GM19025 (cell line): ENCODE data around the gene PLPP7.

ENCODE experiments used
- ATAC-seq: cut with Tn5 transposase; IDR thresholded peaks from one replicate; pipeline ENCODE4 v1.9.1; 2021; ENCODE audit warnings: mild to moderate bottlenecking, low read depth, moderate library complexity; ENCODE audit not compliant: unreplicated experiment

Gene PLPP7

DNA sequence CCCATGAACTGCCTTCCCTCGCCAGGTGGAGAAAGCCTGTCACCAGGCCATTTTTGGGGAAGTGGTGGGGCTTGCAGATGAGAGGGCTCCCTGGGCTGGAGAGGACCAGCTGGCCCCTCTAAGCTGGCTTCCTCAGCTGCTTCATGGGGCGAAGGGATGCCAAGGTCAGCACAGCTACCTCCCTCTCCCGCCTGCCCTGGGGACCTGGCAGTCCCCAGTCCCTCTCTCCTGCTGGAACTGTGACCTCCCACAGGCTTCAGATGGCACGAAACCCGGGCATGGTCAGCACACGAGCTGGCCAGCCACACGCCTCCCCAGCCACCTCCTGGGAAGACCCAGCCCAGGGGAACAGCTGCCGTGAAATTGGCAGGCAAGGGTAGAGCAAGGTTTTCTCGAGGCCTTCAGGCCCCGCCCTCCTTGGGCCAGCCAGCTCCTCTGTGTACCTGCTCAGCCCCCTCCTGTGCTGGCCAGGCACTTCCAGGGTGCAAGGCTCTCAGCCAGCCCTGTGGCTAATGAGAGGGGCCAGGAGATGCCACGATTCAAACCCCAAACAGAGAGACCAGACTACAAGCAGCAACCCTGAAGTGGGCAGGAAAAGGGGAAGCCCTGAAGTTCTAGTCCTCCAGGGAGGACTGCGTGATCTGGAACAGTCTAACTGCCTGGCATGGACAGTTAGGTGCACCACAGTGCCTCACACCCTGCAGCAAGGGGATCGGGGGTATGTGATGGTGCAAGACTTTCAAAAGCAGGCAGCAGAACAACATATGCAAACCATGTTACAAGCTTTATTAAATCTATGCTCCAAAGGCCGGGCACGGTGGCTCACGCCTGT, 12.9 kb downstream of the PLPP7 start:
- ATAC-seq, result no peak

DNA sequence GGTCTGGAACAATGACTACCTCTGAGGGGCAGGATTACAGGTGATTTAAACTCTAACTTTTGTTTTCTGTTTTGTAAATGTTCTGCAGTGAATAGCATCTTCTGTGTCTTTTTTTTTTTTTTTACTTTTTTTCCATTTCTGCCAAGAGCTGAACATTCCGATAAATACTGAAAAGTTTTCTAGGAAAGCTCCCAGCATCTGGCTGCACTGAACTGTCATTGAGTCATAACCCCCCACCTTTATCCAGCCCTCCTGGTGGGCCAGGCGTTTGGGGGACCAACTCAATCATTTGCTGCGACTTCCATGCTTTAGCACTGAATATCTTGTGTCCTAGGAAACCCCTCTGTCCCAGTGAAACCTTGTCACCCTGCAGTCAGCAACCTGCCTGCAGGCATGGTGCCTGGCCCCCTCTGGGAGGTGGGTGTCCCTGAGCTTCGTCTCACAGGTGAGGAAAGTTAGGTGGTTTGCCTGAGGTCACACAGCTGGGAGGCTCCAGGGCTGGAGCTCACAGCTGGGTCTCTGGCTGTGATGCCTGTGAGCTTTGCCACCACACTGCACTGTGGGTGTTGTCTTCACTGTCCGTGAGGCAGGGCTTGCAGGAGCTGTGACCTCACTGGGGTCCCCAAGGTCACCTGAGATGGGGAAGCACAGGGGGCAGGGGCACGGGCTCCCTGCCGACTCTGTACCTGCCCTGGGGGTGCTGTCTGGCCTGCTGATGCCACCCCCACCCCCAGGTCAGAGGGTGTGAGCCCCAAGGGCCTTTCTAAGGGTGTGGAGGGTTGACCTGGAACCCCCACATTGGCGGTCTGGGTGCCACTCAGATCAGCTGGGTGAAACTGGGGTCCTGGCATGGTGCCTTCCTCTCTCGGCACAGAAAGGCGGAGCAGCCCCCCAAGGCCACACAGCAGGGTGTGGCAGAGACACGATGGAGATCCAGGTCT, 14.1 kb downstream of the PLPP7 start:
- ATAC-seq, result no peak

DNA sequence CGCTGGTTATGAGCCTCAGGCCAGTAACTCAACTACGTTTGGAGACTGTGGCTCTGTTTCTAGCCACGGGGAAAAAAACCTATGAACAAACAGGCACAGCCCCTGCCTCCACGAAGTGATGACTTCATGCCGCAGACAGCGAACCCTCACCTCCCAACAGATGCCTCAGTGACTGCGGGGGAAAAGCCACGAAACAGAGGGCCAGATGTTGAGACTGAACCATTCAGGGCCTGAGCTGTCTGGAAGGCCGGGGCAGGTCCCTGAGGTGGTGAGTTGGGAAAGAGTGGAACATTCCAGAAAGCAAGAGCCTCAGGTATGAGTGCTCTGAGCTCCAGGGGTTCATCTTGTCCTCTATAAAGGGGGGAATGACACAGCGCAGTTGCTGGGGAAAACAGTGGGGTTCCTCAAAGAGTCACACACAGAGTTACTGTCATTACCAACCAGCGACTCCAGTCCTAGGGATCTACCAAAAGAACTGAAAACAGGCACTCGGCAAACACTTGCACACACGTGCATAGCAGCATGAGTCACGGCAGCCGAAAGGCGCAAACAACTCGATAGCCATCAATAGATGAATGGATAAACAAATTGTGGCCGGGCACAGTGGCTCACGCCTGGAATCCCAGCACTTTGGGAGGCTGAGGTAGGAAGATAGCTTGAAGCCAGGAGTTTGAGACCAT, 15.3 kb downstream of the PLPP7 start:
- ATAC-seq, result no peak

DNA sequence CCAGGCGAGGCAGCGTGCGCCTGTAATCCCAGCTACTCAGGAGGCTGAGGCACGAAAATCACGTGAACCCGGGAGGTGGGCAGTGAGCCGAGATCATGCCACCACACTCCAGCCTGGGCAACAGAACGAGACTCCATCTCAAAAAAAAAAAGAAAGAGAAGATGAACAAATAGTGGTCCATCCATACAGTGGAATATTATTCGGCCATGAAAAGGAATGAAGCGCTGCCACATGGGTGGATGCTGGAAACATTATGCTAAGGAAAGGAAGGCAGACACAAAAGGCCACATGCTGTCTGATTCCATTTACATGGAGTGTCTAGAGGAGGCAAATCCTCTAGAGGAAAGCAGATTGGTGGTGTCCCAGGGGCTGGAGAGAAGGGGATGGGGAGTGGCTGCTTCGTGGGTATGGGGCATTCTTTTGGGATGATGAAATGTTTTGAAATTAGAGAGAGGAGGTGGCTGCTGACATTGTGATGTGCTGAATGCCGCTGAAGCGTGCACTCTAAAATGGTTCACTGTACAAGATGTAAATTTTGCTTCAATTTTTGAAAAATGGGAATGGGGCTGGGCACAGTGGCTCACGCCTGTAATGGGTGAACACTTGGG, 17.0 kb downstream of the PLPP7 start:
- no peak for ATAC-seq

DNA sequence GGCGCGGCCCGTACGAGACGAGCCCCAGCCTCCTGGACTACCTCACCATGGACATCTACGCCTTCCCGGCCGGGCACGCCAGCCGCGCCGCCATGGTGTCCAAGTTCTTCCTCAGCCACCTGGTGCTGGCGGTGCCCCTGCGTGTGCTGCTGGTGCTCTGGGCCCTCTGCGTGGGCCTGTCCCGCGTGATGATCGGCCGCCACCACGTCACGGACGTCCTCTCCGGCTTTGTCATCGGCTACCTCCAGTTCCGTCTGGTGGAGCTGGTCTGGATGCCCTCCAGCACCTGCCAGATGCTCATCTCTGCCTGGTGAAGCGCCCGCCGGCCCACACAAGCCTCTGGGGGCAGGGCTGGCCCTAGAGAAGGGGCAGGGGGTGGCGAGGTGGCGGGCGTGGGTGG, 18.5 kb downstream of the PLPP7 start:
- ATAC-seq, result no peak

DNA sequence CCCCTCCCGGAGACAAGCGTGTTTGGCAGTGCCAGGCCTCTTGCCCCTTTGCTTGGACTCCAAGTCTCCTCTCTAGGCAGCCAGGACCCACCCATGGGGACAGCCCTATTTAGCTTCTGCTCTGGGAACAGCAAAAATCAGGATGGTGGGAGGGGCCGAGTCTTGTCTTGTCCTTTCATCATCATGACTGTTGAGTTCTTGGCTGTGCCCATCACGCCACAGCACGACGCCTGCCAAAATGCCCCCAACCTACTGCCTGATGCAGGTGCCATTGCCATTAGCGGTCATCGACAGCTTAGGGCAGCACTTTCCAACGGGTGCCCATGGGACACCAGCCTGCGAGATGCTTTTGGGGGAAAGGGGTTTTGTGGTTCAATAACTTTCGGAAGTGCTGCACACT, 18.9 kb downstream of the PLPP7 start:
- no peak for ATAC-seq

DNA sequence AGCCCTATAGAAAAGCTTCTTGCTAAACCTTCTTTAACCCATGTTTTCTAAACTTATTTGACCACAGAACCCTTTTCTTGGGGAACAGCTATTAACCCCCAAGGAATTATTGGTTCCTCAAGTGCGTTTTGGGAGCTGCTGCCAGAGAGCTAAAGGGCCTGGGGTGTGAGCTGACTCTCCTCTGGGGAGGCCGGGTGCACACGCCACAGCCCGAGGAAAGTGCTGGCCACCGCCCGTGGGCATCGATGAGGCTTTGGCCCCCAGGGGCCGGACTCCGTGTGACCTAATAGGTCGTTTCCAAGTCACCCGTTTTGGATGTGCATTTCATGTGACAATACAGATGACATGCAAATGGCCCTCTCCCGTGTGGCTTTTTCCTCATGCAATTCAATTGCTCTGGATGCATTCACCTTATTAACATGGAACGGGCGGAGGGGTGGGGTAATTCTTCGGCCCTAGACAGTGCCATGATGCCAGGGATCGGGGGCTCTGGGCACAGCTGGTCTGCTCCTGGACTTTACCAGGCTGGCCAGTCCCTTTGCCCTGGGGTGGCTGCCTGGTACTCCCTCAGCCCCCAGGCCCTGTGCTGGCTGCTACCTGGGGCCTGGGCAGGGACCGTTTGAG, 19.5 kb downstream of the PLPP7 start:
- no peak for ATAC-seq

DNA sequence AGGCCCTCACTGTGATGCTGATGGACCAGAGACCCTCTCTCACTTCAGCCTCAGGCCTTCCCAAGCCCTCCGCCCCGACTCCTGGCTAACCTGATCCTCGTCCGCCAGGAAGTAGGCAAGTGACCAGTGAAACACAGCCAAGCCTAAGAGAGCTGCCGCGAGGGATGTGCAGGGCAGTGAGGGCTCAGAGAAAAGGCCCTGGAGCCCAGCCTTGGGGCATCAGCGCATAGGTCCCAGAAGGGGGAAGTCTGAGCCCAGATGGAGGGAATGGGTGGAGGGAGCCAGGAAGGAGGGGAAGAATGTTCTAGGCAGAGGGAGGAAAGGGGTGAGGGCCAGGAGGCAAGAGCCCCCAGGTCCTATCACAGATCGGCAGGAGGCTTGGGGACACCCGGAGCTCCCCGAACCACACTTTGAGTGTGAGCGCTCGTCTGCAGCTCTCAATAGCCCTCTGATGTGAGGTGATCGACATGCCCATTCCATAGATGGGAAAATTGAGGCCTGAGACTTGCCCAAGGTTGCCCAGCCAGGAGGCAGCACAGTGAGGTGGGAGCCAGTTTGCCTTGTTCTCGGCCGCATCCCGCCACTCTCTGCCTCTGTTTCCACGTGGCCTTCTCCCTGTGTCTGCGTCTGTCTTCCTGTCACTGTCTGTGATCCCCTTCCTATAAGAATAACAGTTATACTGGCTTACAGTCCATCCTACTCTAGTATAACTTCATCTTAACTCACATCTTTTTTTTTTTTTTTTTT, 20.2 kb downstream of the PLPP7 start:
- ATAC-seq, result no peak

DNA sequence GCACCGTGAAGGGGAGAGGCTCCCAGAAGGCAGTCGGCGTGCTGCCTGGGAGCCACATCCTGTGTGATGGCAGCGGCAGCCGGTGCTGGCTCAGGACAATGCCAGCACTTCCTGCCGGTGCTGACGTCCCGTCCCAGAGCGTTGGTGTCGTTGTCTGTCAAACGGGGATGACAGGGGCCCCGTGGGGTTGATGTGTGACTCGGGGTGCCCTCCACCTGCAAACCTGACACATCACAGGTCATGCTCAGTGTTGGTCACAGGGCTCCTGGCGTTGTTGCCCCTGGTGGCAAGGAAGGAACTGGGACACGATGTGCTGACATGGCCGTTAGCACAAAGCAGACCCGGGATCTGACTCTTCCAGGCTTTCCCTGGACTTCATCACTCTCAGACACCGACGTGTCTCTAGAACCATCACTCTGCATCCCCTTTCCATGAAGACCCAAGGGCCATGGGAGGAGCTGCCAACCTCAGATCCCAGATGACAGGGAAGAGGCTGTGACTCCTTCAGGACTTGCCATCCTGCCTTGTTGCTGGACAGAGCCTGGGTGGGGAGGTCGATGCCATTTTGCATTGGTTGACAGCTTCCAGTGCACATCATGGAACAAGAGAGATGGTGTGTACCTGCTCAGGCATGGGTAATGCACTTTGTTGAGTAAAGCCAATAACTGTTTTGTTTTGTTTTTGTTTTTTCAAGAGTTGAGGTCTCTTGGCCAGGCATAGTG, 21.5 kb downstream of the PLPP7 start:
- ATAC-seq, result no peak

DNA sequence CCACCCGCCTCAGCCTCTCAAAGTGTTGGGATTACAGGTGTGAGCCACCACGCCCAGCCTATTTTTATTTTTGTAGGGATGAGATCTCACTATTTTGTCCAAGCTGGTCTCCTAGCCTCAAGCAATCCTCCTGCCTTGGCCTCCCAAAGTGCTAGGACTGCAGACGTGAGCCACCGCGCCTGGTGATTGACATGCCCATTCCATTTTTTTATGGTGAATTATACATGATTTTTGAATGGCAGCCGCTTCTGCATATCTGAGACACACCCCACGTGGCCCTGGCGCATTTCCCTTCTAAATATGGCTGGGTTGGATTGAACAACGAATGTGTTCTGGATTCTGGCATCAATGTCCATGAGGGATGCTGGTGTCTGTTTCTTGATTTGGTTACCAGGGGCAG, 22.7 kb downstream of the PLPP7 start:
- ATAC-seq, result no peak

DNA sequence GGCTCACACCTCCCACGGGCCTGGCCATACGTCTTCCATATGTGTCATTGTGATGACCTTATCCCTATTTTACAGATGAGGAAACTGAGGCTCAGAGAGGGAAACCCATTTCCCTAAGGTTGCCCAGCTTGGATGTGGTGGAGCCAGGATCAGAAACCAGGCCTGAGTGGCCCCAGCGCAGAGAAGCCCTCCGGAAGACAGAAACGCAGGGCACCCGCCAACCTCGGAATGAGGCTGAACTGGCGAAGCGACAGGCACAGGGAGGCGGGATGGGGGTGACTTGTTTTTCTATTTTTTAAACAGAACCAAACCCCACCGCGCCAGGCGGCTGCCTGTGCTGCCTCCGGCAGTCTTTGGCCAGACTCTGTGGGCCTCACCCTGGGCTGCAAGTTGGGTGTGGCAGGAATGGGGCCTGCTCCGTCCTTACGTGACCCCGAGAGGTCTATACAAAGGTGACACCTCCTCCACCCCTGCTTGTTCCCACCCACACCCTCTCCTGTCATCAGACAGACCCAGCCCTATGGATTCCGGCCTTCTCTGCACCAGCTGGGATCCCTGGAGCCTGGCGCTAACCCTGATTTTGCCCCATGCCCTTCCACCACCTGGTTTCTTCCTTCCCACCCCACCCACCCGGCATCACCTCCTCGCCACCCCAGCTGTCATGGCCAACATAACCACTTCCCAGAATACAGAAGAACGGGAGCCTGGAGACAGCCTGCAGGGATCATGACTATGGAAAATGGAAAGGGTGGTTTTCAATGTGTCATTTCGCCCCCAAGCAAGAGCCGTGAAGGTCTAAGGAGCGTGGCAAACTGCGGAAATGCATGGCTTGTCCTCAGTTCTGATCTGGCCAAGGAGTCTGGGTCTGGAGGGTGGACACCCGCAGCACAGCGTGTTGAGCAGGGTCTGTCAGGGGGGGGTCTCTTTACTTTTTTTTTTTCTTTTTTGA, 23.6 kb downstream of the PLPP7 start:
- no peak for ATAC-seq

DNA sequence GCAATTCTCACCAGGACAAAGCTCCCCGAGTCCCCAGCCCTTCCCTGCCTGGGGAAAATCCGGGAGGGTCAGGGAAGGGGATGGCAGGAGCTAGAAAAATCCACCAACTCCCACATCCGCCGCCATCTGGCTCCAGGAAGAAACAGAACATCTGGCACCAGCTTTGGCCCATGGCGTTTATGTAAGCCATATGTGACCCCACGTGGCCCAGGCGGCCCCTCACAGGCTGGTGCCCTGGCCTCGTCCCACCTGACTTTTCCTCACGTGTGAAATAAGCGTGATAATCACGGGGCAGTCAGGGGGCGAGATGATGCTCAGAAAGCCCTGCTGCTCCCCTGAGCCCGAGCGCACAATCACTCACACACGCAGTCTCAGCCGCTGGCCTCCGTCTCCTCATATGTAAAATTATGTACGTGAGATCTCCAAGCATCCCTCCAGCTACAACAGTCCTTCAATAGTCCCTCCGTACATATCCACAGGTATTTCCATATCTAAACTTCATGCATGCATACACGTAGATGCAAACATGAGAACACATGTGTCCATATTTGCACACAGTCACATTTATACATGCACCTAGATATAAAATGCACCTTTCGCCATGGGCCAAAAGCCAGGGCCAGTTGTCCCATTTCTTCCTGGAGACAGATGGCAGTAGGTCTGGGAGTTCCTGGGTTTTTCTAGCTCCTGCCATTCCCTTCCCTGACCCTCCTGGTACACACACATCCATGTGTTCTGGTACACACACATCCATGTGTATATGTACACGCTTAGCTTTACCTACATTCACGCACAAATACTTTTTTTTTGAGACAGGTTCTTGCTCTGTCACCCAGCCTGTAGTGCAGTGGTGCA, 28.9 kb downstream of the PLPP7 start:
- ATAC-seq, result no peak

DNA sequence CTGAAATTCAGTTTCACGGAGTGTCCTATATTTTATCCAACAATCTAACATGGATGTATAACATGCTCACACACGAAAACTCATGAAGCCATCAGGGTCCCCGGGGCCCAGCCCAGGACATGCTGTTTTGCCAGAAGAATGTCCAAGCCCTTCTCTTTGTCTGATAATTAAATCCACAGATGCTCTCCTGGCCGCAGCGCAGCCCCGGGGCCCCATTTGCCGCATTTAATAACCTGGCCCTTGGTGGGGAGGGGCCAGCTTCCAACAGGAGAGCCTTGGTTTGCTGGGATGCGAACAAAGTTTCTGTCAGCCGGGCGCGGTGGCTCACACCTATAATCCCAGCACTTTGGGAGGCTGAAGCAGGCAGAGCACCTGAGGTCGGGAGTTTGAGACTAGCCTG, 30.0 kb downstream of the PLPP7 start:
- ATAC-seq, result no peak

DNA sequence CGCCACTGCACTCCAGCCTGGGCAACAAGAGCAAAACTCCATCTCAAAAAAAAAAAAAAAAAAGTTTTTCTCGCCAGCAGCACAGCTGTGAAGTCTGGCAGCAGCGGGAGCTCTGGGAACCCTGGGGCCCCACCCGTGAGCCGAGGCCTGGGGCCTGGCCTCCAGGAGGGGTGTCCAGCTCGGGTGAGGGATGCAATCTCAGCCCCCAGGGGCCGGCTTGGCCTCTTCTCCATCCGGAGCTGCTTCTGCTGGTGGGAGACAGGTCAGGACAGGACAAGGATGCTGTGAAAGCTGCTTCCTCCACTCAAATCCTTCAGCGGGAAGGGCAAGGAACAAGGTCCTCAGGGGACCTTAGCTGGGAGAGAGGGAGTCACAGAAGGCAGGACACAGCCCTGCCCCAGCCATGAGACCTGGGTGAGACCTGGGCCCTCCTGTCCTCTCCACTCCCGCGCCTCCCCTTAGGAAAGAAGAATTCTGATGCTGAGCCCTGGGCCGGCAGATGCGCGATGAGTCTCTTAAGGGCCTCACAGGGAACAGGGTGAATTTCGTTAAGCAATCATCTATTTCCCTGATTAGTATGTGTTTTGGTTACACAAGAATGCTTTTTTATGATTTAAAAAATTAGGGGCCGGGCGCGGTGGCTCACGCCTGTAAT, 30.6 kb downstream of the PLPP7 start:
- no peak for ATAC-seq

DNA sequence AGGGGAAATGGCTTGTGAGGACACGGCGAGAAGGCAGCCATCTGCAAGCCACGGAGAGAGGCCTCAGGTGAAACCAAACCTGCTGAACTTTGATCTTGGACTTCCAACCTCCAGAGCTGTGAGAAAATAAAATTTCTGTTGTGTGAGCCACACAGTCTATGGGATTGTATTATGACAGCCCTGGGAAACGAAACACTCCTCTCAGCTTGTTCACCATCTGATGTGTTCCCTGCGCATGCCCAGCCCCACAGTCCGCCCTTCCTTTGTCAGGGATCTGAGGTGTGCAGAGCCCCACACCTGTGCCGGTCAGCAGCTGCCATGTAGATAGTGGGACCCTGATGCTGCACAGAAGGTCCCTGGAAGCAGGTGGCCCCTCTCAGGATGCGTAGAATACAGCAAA, 34.1 kb downstream of the PLPP7 start:
- ATAC-seq, result no peak
